CD4-positive, alpha-beta T cell treated with Interleukin-12 subunit alpha and Interleukin-12 subunit beta, for 1 hour (primary cell): ENCODE measurements around the gene ADAM17.

Experiments used
- DNase-seq: peaks from one replicate; pipeline ENCODE4 v3.0.0-alpha.2; 2020

Gene ADAM17

GRCh38 chr2:9465170-9465569 lies 90.5 kb downstream of the ADAM17 start:
- DNase-seq = no peak

- no peak for DNase-seq
Measured at GRCh38 chr2:9463698-9464034, 92.0 kb downstream of the ADAM17 start.

- no peak for DNase-seq
Measured at GRCh38 chr2:9462886-9463697, 92.5 kb downstream of the ADAM17 start.

- no peak for DNase-seq
Measured at GRCh38 chr2:9462313-9462712, 93.3 kb downstream of the ADAM17 start.

GRCh38 chr2:9461079-9461478 lies 94.6 kb downstream of the ADAM17 start:
- no peak for DNase-seq

- no peak for DNase-seq
Measured at GRCh38 chr2:9460441-9461017, 95.1 kb downstream of the ADAM17 start.

- no peak for DNase-seq
Measured at GRCh38 chr2:9451231-9451630, 104.4 kb downstream of the ADAM17 start.

GRCh38 chr2:9445089-9445488 lies 110.5 kb downstream of the ADAM17 start:
- no peak for DNase-seq

- DNase-seq = no peak
Measured at GRCh38 chr2:9443526-9443925, 112.1 kb downstream of the ADAM17 start.

- no peak for DNase-seq
Measured at GRCh38 chr2:9441556-9441955, 114.1 kb downstream of the ADAM17 start.

GRCh38 chr2:9440058-9440727 lies 115.4 kb downstream of the ADAM17 start:
- DNase-seq = no peak

- no peak for DNase-seq
Measured at GRCh38 chr2:9439536-9439935, 116.1 kb downstream of the ADAM17 start.
